Measurements from ENCODE around the gene HECW1.

DNA sequence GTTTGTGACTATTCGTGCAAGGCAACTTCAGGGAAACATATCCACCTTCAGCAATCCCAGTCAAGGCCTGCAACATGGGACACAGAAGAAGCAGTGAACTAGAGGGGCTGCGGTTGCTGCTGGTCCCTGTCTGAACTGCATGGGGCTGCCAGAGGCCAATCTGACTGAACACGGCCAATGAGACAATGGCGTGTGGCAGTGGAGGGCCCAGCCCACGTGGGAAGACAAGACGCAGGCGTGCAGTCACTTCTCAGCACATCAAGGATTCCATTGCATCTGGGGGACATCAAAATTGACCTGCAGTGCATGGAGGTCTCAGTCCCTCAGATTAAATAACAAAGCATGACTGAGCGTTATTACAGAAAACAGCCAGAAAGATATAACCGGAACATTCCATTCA is 215.9 kb downstream of the HECW1 start:
- TF ChIP-seq, protein P1, sequence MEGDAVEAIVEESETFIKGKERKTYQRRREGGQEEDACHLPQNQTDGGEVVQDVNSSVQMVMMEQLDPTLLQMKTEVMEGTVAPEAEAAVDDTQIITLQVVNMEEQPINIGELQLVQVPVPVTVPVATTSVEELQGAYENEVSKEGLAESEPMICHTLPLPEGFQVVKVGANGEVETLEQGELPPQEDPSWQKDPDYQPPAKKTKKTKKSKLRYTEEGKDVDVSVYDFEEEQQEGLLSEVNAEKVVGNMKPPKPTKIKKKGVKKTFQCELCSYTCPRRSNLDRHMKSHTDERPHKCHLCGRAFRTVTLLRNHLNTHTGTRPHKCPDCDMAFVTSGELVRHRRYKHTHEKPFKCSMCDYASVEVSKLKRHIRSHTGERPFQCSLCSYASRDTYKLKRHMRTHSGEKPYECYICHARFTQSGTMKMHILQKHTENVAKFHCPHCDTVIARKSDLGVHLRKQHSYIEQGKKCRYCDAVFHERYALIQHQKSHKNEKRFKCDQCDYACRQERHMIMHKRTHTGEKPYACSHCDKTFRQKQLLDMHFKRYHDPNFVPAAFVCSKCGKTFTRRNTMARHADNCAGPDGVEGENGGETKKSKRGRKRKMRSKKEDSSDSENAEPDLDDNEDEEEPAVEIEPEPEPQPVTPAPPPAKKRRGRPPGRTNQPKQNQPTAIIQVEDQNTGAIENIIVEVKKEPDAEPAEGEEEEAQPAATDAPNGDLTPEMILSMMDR (IDR thresholded peaks at IDR 0.05): no peak
- TF ChIP-seq EZH2phosphoT487 (IDR thresholded peaks at IDR 0.05) (no peak), EZH2 (IDR thresholded peaks at IDR 0.05) (no peak)

Data from neural progenitor cell (in vitro differentiated cells).